DOHH2 (cell line): ENCODE measurements around the gene CNTN5.

Source experiments
- EZH2phosphoT487 ChIP-seq: fragments of 200-600 bp; sonication (generic); IDR thresholded peaks from 2 replicates; pipeline ENCODE4 v1.6.1; 2017; ENCODE audit warnings: borderline replicate concordance, mild to moderate bottlenecking, antibody characterized with exemption, low read length, moderate library complexity, mixed read lengths
- TF ChIP-seq, protein P1 (sequence below): fragments of 200-600 bp; sonication (generic); IDR thresholded peaks from one replicate; pipeline ENCODE4 v1.5.1; 2014; ENCODE audit warnings: antibody characterized with exemption, mild to moderate bottlenecking, low read depth, low read length; ENCODE audit not compliant: poor library complexity, severe bottlenecking

DNA sequence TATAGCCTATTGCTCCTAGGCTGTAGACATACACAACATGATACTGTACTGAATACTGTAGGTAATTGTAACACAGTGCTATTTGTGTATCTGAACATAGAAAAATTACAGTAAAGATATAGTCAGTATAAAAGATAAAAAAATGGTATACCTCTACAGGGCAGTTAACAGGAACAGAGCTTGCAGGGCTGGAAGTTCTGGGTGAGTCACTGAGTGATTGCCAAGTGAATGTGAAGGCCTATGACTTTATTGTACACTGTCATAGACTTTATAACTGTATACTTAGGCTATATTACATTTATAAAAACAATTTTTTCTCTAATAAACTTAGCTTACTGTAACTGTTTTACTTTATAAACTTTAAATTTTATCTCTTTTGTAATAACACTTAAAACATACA, 1334.0 kb downstream of the CNTN5 start:
- TF ChIP-seq, protein P1, sequence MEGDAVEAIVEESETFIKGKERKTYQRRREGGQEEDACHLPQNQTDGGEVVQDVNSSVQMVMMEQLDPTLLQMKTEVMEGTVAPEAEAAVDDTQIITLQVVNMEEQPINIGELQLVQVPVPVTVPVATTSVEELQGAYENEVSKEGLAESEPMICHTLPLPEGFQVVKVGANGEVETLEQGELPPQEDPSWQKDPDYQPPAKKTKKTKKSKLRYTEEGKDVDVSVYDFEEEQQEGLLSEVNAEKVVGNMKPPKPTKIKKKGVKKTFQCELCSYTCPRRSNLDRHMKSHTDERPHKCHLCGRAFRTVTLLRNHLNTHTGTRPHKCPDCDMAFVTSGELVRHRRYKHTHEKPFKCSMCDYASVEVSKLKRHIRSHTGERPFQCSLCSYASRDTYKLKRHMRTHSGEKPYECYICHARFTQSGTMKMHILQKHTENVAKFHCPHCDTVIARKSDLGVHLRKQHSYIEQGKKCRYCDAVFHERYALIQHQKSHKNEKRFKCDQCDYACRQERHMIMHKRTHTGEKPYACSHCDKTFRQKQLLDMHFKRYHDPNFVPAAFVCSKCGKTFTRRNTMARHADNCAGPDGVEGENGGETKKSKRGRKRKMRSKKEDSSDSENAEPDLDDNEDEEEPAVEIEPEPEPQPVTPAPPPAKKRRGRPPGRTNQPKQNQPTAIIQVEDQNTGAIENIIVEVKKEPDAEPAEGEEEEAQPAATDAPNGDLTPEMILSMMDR: no peak
- no peak for TF ChIP-seq EZH2phosphoT487
